ENCODE data around the gene ATP7B. TPM values are rescaled to one million over a fixed set of nuclear protein-coding genes. Genes with fewer than 3 reads are reported as not detected.
A peak's percentile ranks its signal among the peaks of the same experiment; 100 is the strongest.

The ATP7B gene
- total and polyA plus RNA-seq, 2 of the 4 experiments (the other 2 are of a cell fraction): 2.7 to 2.9 TPM

DNA sequence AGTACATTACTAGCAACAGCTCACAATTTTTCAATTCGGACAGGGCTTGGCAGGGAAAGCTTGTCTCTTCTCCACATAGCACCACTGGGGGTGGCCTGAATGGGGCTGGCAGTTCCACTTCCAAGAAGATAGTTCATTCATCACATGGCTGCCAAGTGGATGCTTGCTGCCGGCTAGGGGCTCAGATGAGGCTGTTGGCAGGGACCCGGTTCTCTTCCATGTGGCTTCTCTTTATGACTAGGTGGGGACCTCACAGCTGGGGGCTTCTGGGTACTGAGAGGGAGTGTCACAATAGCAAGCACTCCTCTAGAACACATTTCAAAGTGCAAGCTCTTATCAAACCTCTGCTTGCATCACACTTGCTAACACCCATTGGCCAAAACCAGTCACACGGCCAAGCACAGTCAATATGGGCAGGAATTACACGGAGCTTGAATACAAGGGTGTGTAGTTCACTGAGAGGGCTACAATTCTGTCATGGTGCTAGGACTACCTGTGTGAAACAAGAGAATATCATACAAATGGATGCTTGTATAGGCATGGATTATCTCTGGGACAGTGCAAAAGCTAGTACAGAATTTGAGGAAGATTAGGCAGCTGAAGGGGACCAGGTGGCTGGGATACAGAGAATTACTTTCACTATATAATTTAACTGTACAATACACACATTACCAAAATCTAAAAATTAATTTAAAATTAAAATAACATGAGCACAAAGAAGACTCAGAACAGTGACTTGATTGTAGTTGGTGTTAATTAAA is 32.3 kb downstream of the ATP7B start:
- no peaks in the 10 kb centered on the region for H3K36me3 ChIP-seq (ENCODE audit: control insufficient read depth, insufficient read depth, low read length)
- no peak overlapping the region for H3K56ac ChIP-seq (ENCODE audit: extremely low read depth, insufficient read depth, low read length)
- H3K4me2 ChIP-seq (ENCODE audit: low read depth, low read length): no peak overlapping the region
- no peak overlapping the region for H3K27ac ChIP-seq (ENCODE audit: insufficient read depth, low read length)
- no peaks in the 10 kb centered on the region for H3K9me1 ChIP-seq (ENCODE audit: insufficient read depth, low read length)
- H3K4ac ChIP-seq (ENCODE audit: low read depth, low read length): no peak overlapping the region
- intact Hi-C loops (cut with micrococcal nuclease) (no loop called here), in situ Hi-C loops (cut with MboI; ENCODE audit: low sequenced_read_pairs) (no loop called here), dilution Hi-C loops (cut with HindIII; ENCODE audit: low sequenced_read_pairs, unreplicated experiment) (no loop called here)
- no peaks in the 10 kb centered on the region for H3K79me1 ChIP-seq (ENCODE audit: low read depth in 1 of 2, low read length in 2 of 2)
- WGBS, 2 experiments (ENCODE audit: extremely low coverage in 2 of 2, insufficient read length in 1 of 2): 60% methylated on average over 1 of the region's 5 CpGs; no CpG with 5 or more reads in 1 of the 2 experiments
- no peak overlapping the region for H3K4me3 ChIP-seq (ENCODE audit: insufficient read depth, low read depth, low read length)
- H3K4me1 ChIP-seq (ENCODE audit: control insufficient read depth, insufficient read depth, low read length): peaks cover 2% of the 10 kb centered on the region; the same call in 1 of the 2 replicates
- no peak overlapping the region for H2BK5ac ChIP-seq (ENCODE audit: low read depth, low read length, poor library complexity, severe bottlenecking)
- BruUV-seq (replicated peaks): no TSS peak
- no peak overlapping the region for H2BK15ac ChIP-seq (ENCODE audit: low read depth, low read length)
- H4K91ac ChIP-seq (ENCODE audit: insufficient read depth, low read depth, low read length): no peak overlapping the region
- ChIA-PET CTCF (no interaction called here), POLR2A (ENCODE audit: unreplicated experiment) (no interaction called here)
- H2AK9ac ChIP-seq (replicated peaks; ENCODE audit: low read depth, low read length, poor library complexity): no peak overlapping the region
- TF ChIP-seq FOS (IDR thresholded peaks at IDR 0.05; ENCODE audit: low read depth, low read length) (no peak), CEBPB (IDR thresholded peaks at IDR 0.05; ENCODE audit: low read depth, low read length) (peak; percentile 18; the same call in 1 of the 2 replicates)
- TF ChIP-seq, protein P1, sequence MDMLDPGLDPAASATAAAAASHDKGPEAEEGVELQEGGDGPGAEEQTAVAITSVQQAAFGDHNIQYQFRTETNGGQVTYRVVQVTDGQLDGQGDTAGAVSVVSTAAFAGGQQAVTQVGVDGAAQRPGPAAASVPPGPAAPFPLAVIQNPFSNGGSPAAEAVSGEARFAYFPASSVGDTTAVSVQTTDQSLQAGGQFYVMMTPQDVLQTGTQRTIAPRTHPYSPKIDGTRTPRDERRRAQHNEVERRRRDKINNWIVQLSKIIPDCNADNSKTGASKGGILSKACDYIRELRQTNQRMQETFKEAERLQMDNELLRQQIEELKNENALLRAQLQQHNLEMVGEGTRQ (IDR thresholded peaks at IDR 0.05; ENCODE audit: low read depth, low read length): peak; percentile 65; the same call in 1 of the 2 replicates
- no peak overlapping the region for H3K14ac ChIP-seq (replicated peaks; ENCODE audit: low read depth, low read length)
- H3K9ac ChIP-seq (ENCODE audit: low read depth, low read length): no peak overlapping the region
- ATAC-seq (ENCODE audit: low read depth) (no peak), DNase-seq (no peak)
- no peak overlapping the region for H2BK120ac ChIP-seq (ENCODE audit: low read depth, low read length)
- H4K5ac ChIP-seq (ENCODE audit: low read depth, low read length): no peak overlapping the region
- H3K23ac ChIP-seq (ENCODE audit: low read depth, low read length): no peak overlapping the region
- no peak overlapping the region for H2BK20ac ChIP-seq (ENCODE audit: low read depth, low read length)
- H3K9me3 ChIP-seq (ENCODE audit: control insufficient read depth, insufficient read depth, low read length): no peaks in the 10 kb centered on the region
- H2AK5ac ChIP-seq (ENCODE audit: low read depth, low read length): no peak overlapping the region
- no peak overlapping the region for H4K8ac ChIP-seq (ENCODE audit: low read depth in 2 of 2, low read length in 2 of 2)
- H4K20me1 ChIP-seq (ENCODE audit: insufficient read depth, low read length): no peaks in the 10 kb centered on the region
- no peak overlapping the region for H2AFZ ChIP-seq (replicated peaks; ENCODE audit: low read length, poor library complexity)
- peaks cover 3% of the 10 kb centered on the region; the same call in 1 of the 2 replicates for H3K27me3 ChIP-seq (ENCODE audit: control insufficient read depth, insufficient read depth, low read length)
- no peak overlapping the region for H3K18ac ChIP-seq (ENCODE audit: low read depth, low read length)

All from IMR-90 (cell line).